Activated naive CD4-positive, alpha-beta T cell treated with anti-CD3 and anti-CD28 coated beads, Interleukin-2, amount 50 U/mL, for 72 hours (primary cell): Measurements from ENCODE around the gene SNX30. TPM values are rescaled to one million over a fixed set of nuclear protein-coding genes. Genes with fewer than 3 reads are reported as not detected.

ENCODE experiments used
- ATAC-seq, 2 donors: fragments of 150-1000 bp; cut with Tn5 transposase; 2 replicates each; pipeline ENCODE4 v1.10.0; 2021; ENCODE audit warnings: mild to moderate bottlenecking in 2 of 2, moderate library complexity in 2 of 2
- DNase-seq, 2 donors: peaks; one replicate each; pipeline ENCODE4 v3.0.0; 2021 to 2022; ENCODE audit warnings: low spot score in 2 of 2
- H3K27ac Mint-ChIP-seq, 2 donors: one replicate each; pipeline ENCODE4 v1.8.0; 2022; ENCODE audit warnings: mild to moderate bottlenecking in 2 of 2, mixed read lengths in 2 of 2
- H3K36me3 Mint-ChIP-seq, 2 donors: one replicate each; pipeline ENCODE4 v1.8.0; 2022; ENCODE audit warnings: mixed read lengths in 2 of 2
- H3K9me3 Mint-ChIP-seq, 2 donors: one replicate each; pipeline ENCODE4 v1.8.0; 2022; ENCODE audit warnings: mixed read lengths in 2 of 2
- total RNA-seq, 2 donors: library from RNA; stranded (reverse); gene quantifications; one replicate each; pipeline ENCODE4 v1.2.3, GENCODE V29; 2022

SNX30 gene
- total RNA-seq, 2 donors from 2014 or later, result 5.6 to 7.9 TPM

DNA sequence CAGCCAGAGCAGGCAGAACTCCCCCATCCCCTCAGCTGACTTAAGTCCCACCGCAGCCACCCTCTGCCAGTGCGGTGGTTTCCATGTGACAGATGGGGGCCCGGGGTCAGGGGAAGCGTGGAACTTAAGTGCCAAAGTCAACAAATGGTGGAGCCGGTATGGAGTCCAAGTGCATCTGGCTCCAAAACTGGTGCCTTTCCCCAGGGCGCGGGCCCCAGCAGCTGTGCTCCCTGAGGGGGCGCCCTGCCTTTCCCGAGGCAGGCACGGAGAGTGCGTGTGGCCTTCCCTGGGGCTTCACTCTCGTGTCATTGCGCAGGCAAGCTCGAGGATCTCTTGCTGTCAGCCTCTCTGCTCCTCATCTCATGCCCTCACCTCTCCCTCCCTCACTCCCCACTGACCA lies 106.3 kb downstream of the SNX30 start:
- no peak overlapping the region for H3K27ac Mint-ChIP-seq
- DNase-seq (no peak), ATAC-seq (no peak)
- no peaks in the 10 kb centered on the region for H3K9me3 Mint-ChIP-seq
- H3K36me3 Mint-ChIP-seq, result no peaks in the 10 kb centered on the region

GRCh38 chr9:112858005-112858404 lies 107.4 kb downstream of the SNX30 start:
- Mint-ChIP-seq H3K36me3 (no peaks in the 10 kb centered on the region), H3K27ac (no peak overlapping the region), H3K9me3 (no peaks in the 10 kb centered on the region)
- ATAC-seq (no peak), DNase-seq (no peak)

DNA sequence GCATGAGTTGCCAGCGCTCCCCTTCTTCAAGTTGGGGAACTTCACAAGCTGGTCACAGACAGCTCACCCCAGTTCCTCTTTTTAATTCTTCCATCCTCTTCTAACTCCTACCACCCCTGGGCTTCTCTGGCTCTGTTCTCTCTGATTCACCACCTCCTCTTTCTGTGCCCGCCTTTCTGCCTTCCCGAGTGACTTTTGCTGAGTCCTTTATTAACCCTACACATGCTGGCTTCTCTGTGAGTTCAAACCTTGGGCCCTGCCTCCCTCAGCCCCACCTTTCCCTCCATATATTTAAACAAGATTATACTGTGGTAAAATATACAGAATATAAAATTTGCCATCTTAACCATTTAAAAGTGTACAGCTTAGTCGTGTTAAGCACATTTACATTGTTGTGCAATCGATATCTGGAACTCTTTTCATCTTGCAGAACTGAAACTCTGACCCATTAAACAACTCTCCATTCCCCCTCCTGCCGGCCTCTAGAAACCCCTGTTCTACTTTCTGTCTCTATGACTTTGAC lies 108.1 kb downstream of the SNX30 start:
- Mint-ChIP-seq H3K36me3 (peaks cover 0 to under 1% of the 10 kb centered on the region in 2 donors), H3K9me3 (no peaks in the 10 kb centered on the region), H3K27ac (peak overlapping the region in 1 of 2 donors; percentile 31)
- ATAC-seq, result no peak
- DNase-seq, result no peak

GRCh38 chr9:112860451-112860850 lies 109.9 kb downstream of the SNX30 start:
- DNase-seq (no peak), ATAC-seq (no peak)
- Mint-ChIP-seq H3K36me3 (peaks cover 0 to 5% of the 10 kb centered on the region in 2 donors), H3K27ac (no peak overlapping the region), H3K9me3 (no peaks in the 10 kb centered on the region)

DNA sequence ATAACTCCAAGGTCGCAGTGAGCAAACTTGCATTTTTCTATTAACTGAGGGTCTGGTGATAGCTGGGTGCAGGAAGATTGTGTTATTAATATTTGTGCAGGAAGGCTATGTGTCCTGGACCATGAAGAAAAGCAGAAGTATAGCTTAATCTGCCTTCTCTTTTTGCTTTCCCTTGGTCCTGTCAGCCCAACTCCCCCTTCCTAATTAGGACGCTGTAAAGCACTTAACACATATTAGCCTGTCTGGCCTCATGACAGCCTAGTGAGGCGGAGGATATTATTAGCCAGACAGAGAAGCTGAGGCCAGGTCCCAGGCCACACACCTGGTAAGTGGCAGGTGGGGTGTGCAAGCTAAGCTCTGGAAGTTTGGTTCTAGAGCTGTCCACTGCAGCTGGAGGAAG lies 110.6 kb downstream of the SNX30 start:
- Mint-ChIP-seq H3K9me3 (no peaks in the 10 kb centered on the region), H3K36me3 (peaks cover 0 to 5% of the 10 kb centered on the region in 2 donors), H3K27ac (no peak overlapping the region)
- ATAC-seq, result no peak
- no peak for DNase-seq

DNA sequence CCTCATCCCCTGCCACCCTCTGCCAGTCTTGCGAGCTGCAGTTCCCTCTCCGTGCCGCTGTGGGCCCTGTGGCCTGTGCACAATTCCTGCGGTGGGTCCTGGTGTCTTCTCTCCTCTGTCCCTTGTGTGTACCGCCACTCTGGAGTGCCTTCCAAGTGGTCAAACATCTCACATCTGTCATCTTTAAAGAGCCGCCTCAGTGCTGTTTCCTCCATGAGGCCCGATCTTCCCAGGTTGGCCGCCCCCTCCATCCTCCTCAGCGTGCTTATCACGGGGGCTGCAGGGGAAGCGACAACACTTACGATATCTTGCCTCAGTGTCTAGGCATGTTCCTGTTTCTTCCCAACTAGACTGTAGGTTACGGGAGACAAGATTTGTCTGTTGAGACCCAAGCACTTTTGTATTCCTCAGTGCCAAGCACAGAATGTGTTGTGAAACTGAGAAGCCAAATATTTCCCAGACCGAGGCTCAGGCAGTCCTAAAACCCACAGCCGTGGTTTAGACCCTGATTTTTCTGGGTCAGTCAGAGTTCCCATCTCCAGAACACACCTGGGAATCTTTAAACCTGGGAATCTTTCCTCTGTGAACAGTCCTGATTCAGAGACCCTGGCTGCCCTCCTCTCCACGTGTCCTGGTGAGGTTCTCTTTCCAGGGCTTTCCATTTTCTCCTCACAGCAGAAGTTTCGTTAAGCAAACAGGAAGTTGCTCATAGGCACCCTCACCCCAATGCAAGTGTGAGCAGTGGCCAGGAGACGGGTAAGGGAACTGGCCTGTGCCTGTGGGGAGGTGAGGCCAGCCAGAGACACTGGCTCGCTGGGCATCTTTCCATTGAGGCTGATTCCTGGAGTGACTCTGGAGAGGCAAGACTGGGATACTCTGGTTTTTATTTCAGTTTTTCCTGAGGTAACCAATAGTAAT lies 111.3 kb downstream of the SNX30 start:
- ATAC-seq (peak in 1 of 2 donors; percentile 24), DNase-seq (no peak)
- Mint-ChIP-seq H3K36me3 (peaks cover 0 to 5% of the 10 kb centered on the region in 2 donors), H3K27ac (no peak overlapping the region), H3K9me3 (no peaks in the 10 kb centered on the region)

DNA sequence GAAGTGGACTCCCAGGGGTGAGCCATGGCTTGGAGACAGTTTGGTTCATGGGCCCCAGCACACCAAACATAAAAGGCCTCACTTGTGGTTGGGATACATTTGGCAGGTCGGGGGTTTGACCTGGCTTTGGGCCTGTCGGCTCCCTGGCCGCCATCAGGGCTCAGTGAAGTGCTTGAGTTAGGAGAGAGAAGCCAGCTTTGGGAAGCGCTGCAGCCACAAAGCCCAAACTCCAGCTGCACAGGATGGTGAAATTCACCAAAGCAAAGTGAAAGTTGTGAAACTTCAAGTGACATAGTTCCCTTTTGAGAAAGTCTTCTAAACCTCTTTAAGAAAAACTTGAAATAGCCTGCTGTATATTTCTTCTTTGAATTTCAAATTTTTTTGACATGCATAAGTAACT lies 112.7 kb downstream of the SNX30 start:
- peak overlapping the region in 1 of 2 donors; percentile 78 for H3K27ac Mint-ChIP-seq
- H3K9me3 Mint-ChIP-seq, result no peaks in the 10 kb centered on the region
- ATAC-seq (no peak), DNase-seq (no peak)
- H3K36me3 Mint-ChIP-seq, result peaks cover 0 to 5% of the 10 kb centered on the region in 2 donors

DNA sequence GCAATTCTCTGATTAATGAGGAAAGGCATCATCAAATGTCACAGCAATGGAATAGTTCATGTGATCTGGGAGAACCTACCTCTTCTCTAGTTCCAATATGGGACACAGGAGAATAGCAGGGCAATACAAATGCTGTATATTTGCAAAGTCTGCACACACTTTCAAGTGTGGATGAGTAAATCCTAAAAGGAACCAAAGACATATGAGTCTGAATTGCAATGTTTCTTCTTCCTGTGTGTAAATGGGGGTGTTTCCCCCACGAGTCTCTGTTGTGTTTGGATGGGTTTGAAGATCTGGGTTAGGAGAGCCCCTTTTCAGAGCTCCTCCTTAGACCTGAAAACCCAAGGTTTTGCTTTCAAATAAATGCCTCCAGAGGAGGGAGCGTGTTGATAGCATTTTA lies 113.2 kb downstream of the SNX30 start:
- no peak for DNase-seq
- Mint-ChIP-seq H3K27ac (peak overlapping the region in 1 of 2 donors; percentile 9), H3K36me3 (peaks cover 0 to 5% of the 10 kb centered on the region in 2 donors), H3K9me3 (no peaks in the 10 kb centered on the region)
- peak; percentile 58 to 81 for ATAC-seq

- no peaks in the 10 kb centered on the region for H3K9me3 Mint-ChIP-seq
- peaks cover 0 to 5% of the 10 kb centered on the region in 2 donors for H3K36me3 Mint-ChIP-seq
- no peak overlapping the region for H3K27ac Mint-ChIP-seq
- ATAC-seq (no peak), DNase-seq (no peak)
These were observed 113.8 kb downstream of the SNX30 start for GRCh38 chr9:112864403-112864802.

GRCh38 chr9:112864982-112865381 lies 114.4 kb downstream of the SNX30 start:
- H3K9me3 Mint-ChIP-seq, result no peaks in the 10 kb centered on the region
- H3K36me3 Mint-ChIP-seq, result peaks cover 0 to 8% of the 10 kb centered on the region in 2 donors
- no peak for DNase-seq
- H3K27ac Mint-ChIP-seq, result no peak overlapping the region
- no peak for ATAC-seq

DNA sequence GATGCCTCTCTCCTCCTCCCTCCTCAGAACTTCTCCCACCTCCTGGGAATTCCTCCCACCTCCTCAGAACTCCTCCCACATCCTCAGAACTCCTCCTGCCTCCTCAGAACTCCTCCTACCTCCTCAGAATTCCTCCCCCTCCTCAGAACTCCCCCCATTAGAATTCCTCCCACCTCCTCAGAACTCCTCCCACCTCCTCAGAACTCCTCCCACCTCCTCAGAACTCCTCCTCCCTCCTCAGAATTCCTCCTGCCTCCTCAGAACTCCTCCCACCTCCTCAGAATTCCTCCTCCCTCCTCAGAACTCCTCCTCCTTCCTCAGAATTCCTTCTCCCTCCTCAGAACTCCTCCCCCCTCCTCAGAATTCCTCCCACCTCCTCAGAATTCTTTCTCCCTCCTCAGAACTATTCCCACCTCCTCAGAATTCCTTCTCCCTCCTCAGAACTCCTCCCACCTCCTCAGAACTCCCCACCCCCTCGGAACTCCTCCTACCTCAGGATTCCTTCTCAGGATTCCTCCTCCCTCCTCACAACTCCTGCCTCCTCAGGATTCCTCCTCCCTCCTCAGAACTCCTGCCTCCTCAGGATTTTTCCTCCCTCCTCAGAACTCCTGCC lies 116.2 kb downstream of the SNX30 start:
- Mint-ChIP-seq H3K27ac (peak overlapping the region in 1 of 2 donors; percentile 1), H3K36me3 (peaks cover 0 to 11% of the 10 kb centered on the region in 2 donors), H3K9me3 (no peaks in the 10 kb centered on the region)
- DNase-seq (no peak), ATAC-seq (no peak)

DNA sequence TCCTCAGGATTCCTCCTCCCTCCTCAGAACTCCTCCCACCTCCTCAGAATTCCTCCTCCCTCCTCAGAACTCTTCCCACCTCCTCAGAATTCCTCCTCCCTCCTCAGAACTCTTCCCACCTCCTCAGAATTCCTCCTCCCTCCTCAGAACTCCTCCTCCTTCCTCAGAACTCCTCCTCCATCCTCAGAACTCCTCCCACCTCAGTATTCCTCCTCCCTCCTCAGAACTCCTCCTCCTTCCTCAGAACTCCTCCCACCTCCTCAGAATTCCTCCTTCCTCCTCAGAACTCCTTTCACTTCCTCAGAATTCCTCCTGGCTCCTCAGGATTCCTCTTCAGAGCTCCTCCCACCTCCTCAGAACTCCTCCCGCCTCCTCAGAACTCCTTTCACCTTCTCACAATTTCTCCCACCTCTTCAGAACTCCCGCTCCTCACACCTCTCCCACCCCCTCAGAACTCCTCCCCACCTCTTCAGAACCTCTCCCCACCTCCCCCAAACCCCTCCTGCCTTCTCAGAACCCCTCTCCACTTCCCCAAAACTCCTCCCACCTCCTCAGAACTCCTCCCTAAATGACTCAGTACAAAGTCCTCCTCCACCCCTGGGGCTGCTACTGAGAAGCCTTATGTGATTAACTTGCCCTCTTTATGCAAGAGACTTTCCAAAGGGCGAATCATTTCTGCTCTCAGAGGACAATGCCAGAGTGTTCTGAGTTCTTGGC lies 116.9 kb downstream of the SNX30 start:
- H3K9me3 Mint-ChIP-seq, result no peaks in the 10 kb centered on the region
- peaks cover 0 to 11% of the 10 kb centered on the region in 2 donors for H3K36me3 Mint-ChIP-seq
- peak in 1 of 2 donors; percentile 36 for DNase-seq
- peak overlapping the region; percentile 1 to 95 for H3K27ac Mint-ChIP-seq
- ATAC-seq, result peak; percentile 79 to 83

- ATAC-seq (no peak), DNase-seq (no peak)
- H3K27ac Mint-ChIP-seq, result no peak overlapping the region
- no peaks in the 10 kb centered on the region for H3K9me3 Mint-ChIP-seq
- peaks cover 0 to 11% of the 10 kb centered on the region in 2 donors for H3K36me3 Mint-ChIP-seq
These were observed 117.9 kb downstream of the SNX30 start for GRCh38 chr9:112868461-112868860.

- H3K36me3 Mint-ChIP-seq, result peaks cover 0 to 7% of the 10 kb centered on the region in 2 donors
- DNase-seq (no peak), ATAC-seq (no peak)
- H3K9me3 Mint-ChIP-seq, result no peaks in the 10 kb centered on the region
- H3K27ac Mint-ChIP-seq, result no peak overlapping the region
These were observed 118.5 kb downstream of the SNX30 start for GRCh38 chr9:112869041-112869529.

DNA sequence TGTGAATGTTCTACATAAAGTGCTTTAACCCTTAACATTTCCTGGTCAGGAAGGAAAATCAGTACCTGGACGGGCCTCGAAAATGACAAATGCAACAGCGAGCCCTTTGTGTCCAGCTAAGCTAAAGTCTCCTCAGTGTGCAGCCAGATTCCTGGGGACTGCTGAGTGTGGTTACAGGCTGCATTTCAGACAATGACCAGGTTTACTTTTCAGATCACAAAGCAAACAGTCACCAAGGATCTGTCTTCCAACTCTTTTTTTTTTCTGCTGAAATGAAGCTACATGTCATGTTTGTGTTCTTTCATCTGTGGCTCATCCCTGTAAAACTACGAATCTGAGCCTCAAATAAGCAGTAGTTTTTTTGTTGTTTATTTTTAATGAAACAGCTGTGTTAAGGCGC lies 119.4 kb downstream of the SNX30 start:
- Mint-ChIP-seq H3K36me3 (peaks cover 0 to 7% of the 10 kb centered on the region in 2 donors), H3K27ac (no peak overlapping the region), H3K9me3 (no peaks in the 10 kb centered on the region)
- ATAC-seq (no peak), DNase-seq (no peak)

GRCh38 chr9:112870556-112870955 lies 120.0 kb downstream of the SNX30 start:
- ATAC-seq, result no peak
- Mint-ChIP-seq H3K36me3 (peaks cover 0 to 7% of the 10 kb centered on the region in 2 donors), H3K27ac (no peak overlapping the region), H3K9me3 (no peaks in the 10 kb centered on the region)
- no peak for DNase-seq

DNA sequence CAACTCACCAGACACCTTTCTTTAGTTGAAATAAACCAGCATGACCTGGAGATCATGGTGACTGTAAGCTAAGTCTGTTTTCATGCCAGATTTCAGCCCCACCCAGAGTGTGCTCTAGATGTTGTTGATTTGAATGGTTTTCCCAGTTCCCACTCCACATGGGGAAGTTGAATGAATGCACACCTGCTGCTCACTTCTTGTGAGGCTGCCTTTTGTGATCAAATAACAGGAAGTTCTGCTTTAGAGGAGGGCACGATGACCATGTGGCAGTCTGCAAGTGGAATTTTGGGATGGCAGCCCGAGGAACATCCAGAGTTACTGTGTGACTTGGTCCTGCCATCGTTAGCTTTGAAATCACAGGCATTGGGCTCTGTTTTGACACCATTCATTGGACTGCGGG lies 121.5 kb downstream of the SNX30 start:
- no peak for DNase-seq
- ATAC-seq, result no peak
- Mint-ChIP-seq H3K27ac (no peak overlapping the region), H3K9me3 (peaks cover 0 to 4% of the 10 kb centered on the region in 2 donors), H3K36me3 (peaks cover 0 to 7% of the 10 kb centered on the region in 2 donors)
